H1 (cell line): ENCODE results near the gene RFNG. TPM values are rescaled to one million over a fixed set of nuclear protein-coding genes. Genes with fewer than 3 reads are reported as not detected.

Experiments used
- CTBP2 ChIP-seq: IDR thresholded peaks from 2 replicates; pipeline ENCODE4 v1.7.0; 2011; ENCODE audit warnings: borderline replicate concordance, mild to moderate bottlenecking, moderate library complexity, mixed read lengths, low read length; ENCODE audit not compliant: insufficient read depth, insufficient read length
- SUZ12 ChIP-seq: fragments of 200-600 bp; sonication (generic); IDR thresholded peaks from 2 replicates; pipeline ENCODE4 v1.6.1; 2012; ENCODE audit warnings: mild to moderate bottlenecking, inconsistent platforms, low read length, moderate library complexity, mixed read lengths
- polyA plus RNA-seq, 7 experiments: library from polyadenylated mRNA; depleted of rRNA in 3 of 7; stranded (reverse) in 5 of 7; unstranded in 2 of 7; fragments of >200 nt in 5 of 7; fragments of 200-250 nt in 2 of 7; gene quantifications; 1 replicate in 5 of 7; 2 replicates in 1 of 7; 4 replicates in 1 of 7; pipeline versions ENCODE4 v1.2.1 to v1.2.3, GENCODE V29; 2011 to 2013; ENCODE audit warnings: missing spikeins in 2 of 7, mixed read lengths in 2 of 7
- total RNA-seq: library from RNA; stranded (reverse); fragmentation: NEBNext Ultra II Directional; extraction: Animal tissue kit (Norgen Biotek cat#: 25700); gene quantifications from 2 replicates; pipeline ENCODE4 v1.2.1, GENCODE V29; 2021

The RFNG gene
- total and polyA plus RNA-seq, 2 of the 8 experiments (the other 6 are each of a cell fraction or from before 2014, with no cell fraction given): 26.7 to 28.4 TPM

GRCh38 chr17:82017612-82018151 is 33.9 kb downstream of the RFNG start (continued):
- TF ChIP-seq CTBP2 (no peak), SUZ12 (no peak)
